MM.1S (cell line): Measurements from ENCODE around the gene HPDL.
A peak's percentile ranks its signal among the peaks of the same experiment; 100 is the strongest.

Experiments
- DNase-seq: peaks from one replicate; pipeline ENCODE4 v3.0.0-alpha.2; 2015
- H2AFZ ChIP-seq: fragments of 300-600 bp; sonication (generic); 2 replicates; pipeline ENCODE4 v1.6.0; 2016; ENCODE audit warnings: antibody characterized with exemption, low read length
- H3F3A ChIP-seq: fragments of 300-600 bp; sonication (generic); 2 replicates; pipeline ENCODE4 v1.6.1; 2016; ENCODE audit warnings: mild to moderate bottlenecking, antibody characterized with exemption, low read length, moderate library complexity, mixed read lengths; ENCODE audit not compliant: insufficient read depth
- H3K27ac ChIP-seq: fragments of 300-600 bp; sonication (generic); 2 replicates; pipeline ENCODE4 v1.5.1; 2016; ENCODE audit warnings: mild to moderate bottlenecking, low read length
- H3K27me3 ChIP-seq: fragments of 300-600 bp; sonication (generic); replicated peaks from 2 replicates; pipeline ENCODE4 v1.6.0; 2016; ENCODE audit warnings: low read length; ENCODE audit not compliant: insufficient read depth
- H3K36me3 ChIP-seq: fragments of 300-600 bp; sonication (generic); replicated peaks from 2 replicates; pipeline ENCODE4 v1.6.1; 2016; ENCODE audit warnings: mild to moderate bottlenecking, low read length, mixed read lengths; ENCODE audit not compliant: insufficient read depth
- H3K4me1 ChIP-seq: fragments of 300-600 bp; sonication (generic); 2 replicates; pipeline ENCODE4 v1.6.1; 2016; ENCODE audit warnings: low read length, mixed read lengths
- H3K4me2 ChIP-seq: fragments of 300-600 bp; sonication (generic); 2 replicates; pipeline ENCODE4 v1.6.0; 2016; ENCODE audit warnings: low read depth, low read length
- H3K4me3 ChIP-seq: fragments of 300-600 bp; sonication (generic); 2 replicates; pipeline ENCODE4 v1.5.1; 2016; ENCODE audit warnings: low read length, mixed read lengths
- H3K79me2 ChIP-seq: fragments of 300-600 bp; sonication (generic); 2 replicates; pipeline ENCODE4 v1.6.1; 2016; ENCODE audit warnings: mixed run types, low read length, mixed read lengths
- H3K9ac ChIP-seq: fragments of 300-600 bp; sonication (generic); 2 replicates; pipeline ENCODE4 v1.6.1; 2016; ENCODE audit warnings: low read length, mixed read lengths
- H3K9me2 ChIP-seq: fragments of 300-600 bp; sonication (generic); replicated peaks from 2 replicates; pipeline ENCODE4 v1.6.1; 2016; ENCODE audit warnings: mild to moderate bottlenecking, low read length, mixed read lengths; ENCODE audit not compliant: insufficient read depth
- H3K9me3 ChIP-seq: fragments of 300-600 bp; sonication (generic); replicated peaks from 2 replicates; pipeline ENCODE4 v1.6.1; 2016; ENCODE audit warnings: mild to moderate bottlenecking, low read length, mixed read lengths; ENCODE audit not compliant: insufficient read depth
- H4K20me1 ChIP-seq: fragments of 300-600 bp; sonication (generic); 2 replicates; pipeline ENCODE4 v1.6.1; 2016; ENCODE audit warnings: mild to moderate bottlenecking, low read length, moderate library complexity, mixed read lengths; ENCODE audit not compliant: insufficient read depth
- EZH2 ChIP-seq: fragments of 300-600 bp; sonication (generic); optimal IDR thresholded peaks from 2 replicates; pipeline ENCODE3; 2017; ENCODE audit warnings: low read depth, mild to moderate bottlenecking, antibody characterized with exemption, low read length, mixed read lengths
- EZH2phosphoT487 ChIP-seq: fragments of 300-600 bp; sonication (generic); IDR thresholded peaks from 2 replicates; pipeline ENCODE4 v1.6.1; 2018; ENCODE audit warnings: antibody characterized with exemption, low read length
- TF ChIP-seq, protein P1 (sequence below): fragments of 300-600 bp; sonication (generic); IDR thresholded peaks from 2 replicates; pipeline ENCODE4 v1.5.1; 2016; ENCODE audit warnings: antibody characterized with exemption, low read length, mixed read lengths

The HPDL gene

DNA sequence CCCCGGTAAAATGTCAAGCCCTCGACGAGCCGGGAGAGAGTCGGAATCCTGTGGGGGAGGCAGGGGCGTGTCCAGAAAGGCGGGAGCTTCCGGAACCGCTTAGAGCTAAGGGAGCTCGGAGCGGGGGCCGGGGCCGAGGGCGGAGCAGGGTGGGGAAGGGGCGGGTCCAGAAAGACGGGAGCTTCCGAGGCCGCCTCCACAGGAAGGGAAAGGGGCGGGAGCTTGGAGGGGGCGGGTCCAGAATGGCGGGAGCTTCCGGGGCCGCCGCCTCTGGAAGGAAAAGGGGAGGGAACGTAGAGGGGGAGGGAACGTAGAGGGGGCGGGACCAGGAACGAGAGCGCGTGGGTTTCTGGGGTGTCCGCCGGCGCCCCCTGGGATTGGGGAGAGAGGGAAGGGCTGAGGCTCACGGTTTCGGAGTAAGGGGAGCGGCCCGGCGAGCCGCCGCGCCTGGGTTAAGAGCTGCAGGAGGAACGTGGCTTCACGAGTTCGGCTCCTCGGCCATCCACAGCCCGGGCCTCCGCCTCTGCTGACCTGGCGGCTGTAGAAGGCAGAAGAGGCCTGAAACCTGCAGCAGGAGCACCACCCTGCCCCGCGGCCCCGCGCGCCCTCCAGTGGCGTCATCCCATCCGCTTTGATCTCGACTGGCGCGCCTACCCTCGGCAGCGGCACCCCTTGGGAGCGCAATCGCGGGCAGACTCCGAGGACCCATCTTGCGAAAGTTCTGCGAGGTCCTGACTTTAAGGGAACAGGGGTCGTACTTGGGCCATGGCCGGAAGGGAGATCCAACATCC is 23.0 kb upstream of the HPDL start:
- H3K36me3 ChIP-seq, result no peaks in the 10 kb centered on the region
- peaks cover 5% of the 10 kb centered on the region; the same call in 1 of the 2 replicates for H3K4me1 ChIP-seq
- H3K4me3 ChIP-seq, result peak overlapping the region; percentile 70
- H3K4me2 ChIP-seq, result peak overlapping the region; percentile 88
- no peaks in the 10 kb centered on the region for H4K20me1 ChIP-seq
- no peaks in the 10 kb centered on the region for H3F3A ChIP-seq
- H2AFZ ChIP-seq, result peak overlapping the region; percentile 88
- H3K9me3 ChIP-seq, result no peaks in the 10 kb centered on the region
- TF ChIP-seq, protein P1, sequence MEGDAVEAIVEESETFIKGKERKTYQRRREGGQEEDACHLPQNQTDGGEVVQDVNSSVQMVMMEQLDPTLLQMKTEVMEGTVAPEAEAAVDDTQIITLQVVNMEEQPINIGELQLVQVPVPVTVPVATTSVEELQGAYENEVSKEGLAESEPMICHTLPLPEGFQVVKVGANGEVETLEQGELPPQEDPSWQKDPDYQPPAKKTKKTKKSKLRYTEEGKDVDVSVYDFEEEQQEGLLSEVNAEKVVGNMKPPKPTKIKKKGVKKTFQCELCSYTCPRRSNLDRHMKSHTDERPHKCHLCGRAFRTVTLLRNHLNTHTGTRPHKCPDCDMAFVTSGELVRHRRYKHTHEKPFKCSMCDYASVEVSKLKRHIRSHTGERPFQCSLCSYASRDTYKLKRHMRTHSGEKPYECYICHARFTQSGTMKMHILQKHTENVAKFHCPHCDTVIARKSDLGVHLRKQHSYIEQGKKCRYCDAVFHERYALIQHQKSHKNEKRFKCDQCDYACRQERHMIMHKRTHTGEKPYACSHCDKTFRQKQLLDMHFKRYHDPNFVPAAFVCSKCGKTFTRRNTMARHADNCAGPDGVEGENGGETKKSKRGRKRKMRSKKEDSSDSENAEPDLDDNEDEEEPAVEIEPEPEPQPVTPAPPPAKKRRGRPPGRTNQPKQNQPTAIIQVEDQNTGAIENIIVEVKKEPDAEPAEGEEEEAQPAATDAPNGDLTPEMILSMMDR, result peak; percentile 83
- no peak for TF ChIP-seq EZH2
- no peaks in the 10 kb centered on the region for H3K9me2 ChIP-seq
- no peaks in the 10 kb centered on the region for H3K79me2 ChIP-seq
- peak overlapping the region; percentile 80 for H3K27ac ChIP-seq
- H3K27me3 ChIP-seq, result no peaks in the 10 kb centered on the region
- peak overlapping the region; percentile 89 for H3K9ac ChIP-seq
- peak; percentile 97 for DNase-seq

DNA sequence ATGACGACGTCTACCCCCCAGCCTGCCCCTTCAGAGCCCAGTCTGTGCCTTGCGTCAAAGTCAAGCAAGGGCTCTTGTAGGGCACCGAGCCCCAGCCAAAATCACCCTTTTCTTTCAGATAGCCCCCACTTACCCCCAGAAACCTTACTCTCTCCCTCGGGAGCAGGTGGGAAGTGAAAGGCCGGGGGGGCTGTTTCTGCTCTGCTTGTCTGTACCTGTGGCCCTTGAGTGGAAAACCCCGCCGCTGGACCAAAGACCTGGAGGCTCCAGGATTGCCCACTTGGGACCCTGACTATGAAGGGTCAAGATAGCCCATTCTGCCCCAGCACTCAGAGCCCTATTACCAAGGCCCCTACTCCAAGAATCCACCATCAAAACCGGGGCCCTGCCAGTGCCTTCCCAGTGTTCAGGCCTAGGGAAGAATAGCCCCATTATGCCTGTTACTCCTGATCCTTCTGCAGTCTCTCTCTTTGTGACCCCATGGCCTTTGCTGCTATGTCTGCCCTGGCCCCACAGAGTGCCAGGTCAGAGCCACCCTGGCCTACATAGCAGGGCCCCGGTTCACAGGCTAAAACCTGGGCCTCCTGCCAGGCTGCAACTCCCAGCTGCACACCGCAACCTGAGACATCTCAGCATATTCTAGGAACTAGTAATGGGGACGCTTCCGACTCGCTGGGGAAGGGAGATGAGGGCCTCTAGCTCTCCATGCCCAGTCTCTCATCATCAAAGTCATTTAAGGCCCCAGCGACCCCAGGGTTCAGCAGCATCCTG is 22.2 kb upstream of the HPDL start:
- H3K4me1 ChIP-seq, result peaks cover 5% of the 10 kb centered on the region; the same call in 1 of the 2 replicates
- H4K20me1 ChIP-seq, result no peaks in the 10 kb centered on the region
- H3K9me2 ChIP-seq, result no peaks in the 10 kb centered on the region
- no peaks in the 10 kb centered on the region for H3K79me2 ChIP-seq
- no peaks in the 10 kb centered on the region for H3K27me3 ChIP-seq
- TF ChIP-seq EZH2phosphoT487, result no peak
- TF ChIP-seq, protein P1, result no peak
- TF ChIP-seq EZH2, result no peak
- peak overlapping the region; percentile 89 for H3K9ac ChIP-seq
- peak overlapping the region; percentile 80; the same call in 1 of the 2 replicates for H3K27ac ChIP-seq
- no peaks in the 10 kb centered on the region for H3K36me3 ChIP-seq
- H3F3A ChIP-seq, result no peaks in the 10 kb centered on the region
- DNase-seq, result no peak
- peak overlapping the region; percentile 69 for H3K4me3 ChIP-seq
- H2AFZ ChIP-seq, result peak overlapping the region; percentile 88
- no peaks in the 10 kb centered on the region for H3K9me3 ChIP-seq
- peak overlapping the region; percentile 88 for H3K4me2 ChIP-seq

GRCh38 chr1:45305231-45305630 is 21.5 kb upstream of the HPDL start:
- Histone ChIP-seq H3K79me2 (no peaks in the 10 kb centered on the region), H3K9ac (no peak overlapping the region), H3K4me2 (no peak overlapping the region), H2AFZ (no peak overlapping the region), H3K36me3 (no peaks in the 10 kb centered on the region), H3K9me2 (no peaks in the 10 kb centered on the region), H3K27ac (no peak overlapping the region), H3F3A (no peaks in the 10 kb centered on the region), H4K20me1 (no peaks in the 10 kb centered on the region), H3K9me3 (no peaks in the 10 kb centered on the region), H3K4me1 (peaks cover 5% of the 10 kb centered on the region; the same call in 1 of the 2 replicates), H3K27me3 (no peaks in the 10 kb centered on the region), H3K4me3 (no peak overlapping the region)
- TF ChIP-seq EZH2phosphoT487 (no peak), EZH2 (no peak)
- TF ChIP-seq, protein P1, result no peak
- DNase-seq, result no peak
